Activated T-cell treated with anti-CD3 and anti-CD28 coated beads, Interleukin-2, amount 50 U/mL, for 24 hours (primary cell): ENCODE results near the gene MRPL14.
A peak's percentile ranks its signal among the peaks of the same experiment; 100 is the strongest.
"Not testable (repeated sequence)": the region's sequence is repeated elsewhere in the genome, so short reads cannot be mapped to it uniquely, and the experiment has no call there.

ENCODE experiments used
- DNase-seq: peaks from one replicate; pipeline ENCODE4 v3.0.0-alpha.2; 2020
- H3K27ac Mint-ChIP-seq: 2 replicates; pipeline ENCODE4 v1.8.0; 2020; ENCODE audit warnings: mild to moderate bottlenecking, mixed read lengths
- H3K27me3 Mint-ChIP-seq: 2 replicates; pipeline ENCODE4 v1.8.0; 2020; ENCODE audit warnings: mixed read lengths
- H3K36me3 Mint-ChIP-seq: 2 replicates; pipeline ENCODE4 v1.8.0; 2020; ENCODE audit warnings: low read depth, mixed read lengths
- H3K4me1 Mint-ChIP-seq: 2 replicates; pipeline ENCODE4 v1.8.0; 2020; ENCODE audit warnings: low read depth, mixed read lengths
- H3K4me3 Mint-ChIP-seq: 2 replicates; pipeline ENCODE4 v1.8.0; 2020; ENCODE audit warnings: mild to moderate bottlenecking, moderate library complexity, mixed read lengths
- H3K9me3 Mint-ChIP-seq: 2 replicates; pipeline ENCODE4 v1.8.0; 2020; ENCODE audit warnings: mixed read lengths

MRPL14 gene

DNA sequence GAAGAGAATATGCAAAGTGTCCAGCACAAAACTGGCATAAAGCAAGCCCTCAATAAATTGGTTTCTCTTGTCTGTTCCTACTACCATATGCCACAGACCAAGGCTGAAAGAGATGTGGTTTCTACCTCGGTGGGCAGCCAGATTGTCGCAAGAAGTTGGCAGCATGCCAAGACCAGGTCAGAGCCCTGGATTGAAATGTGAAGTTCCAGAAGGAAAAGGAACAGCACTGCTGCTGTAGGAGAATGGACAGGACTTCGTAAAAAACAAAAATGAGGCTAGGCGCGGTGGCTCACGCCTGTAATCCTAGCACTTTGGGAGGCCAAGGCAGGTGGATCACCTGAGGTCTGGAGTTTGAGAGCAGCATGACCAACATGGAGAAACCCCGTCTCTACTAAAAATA lies 22.1 kb downstream of the MRPL14 start:
- Mint-ChIP-seq H3K36me3 (peaks cover 79% of the 10 kb centered on the region), H3K4me3 (no peak overlapping the region), H3K9me3 (no peaks in the 10 kb centered on the region), H3K27ac (no peak overlapping the region), H3K27me3 (no peaks in the 10 kb centered on the region), H3K4me1 (no peaks in the 10 kb centered on the region)
- DNase-seq, result no peak

DNA sequence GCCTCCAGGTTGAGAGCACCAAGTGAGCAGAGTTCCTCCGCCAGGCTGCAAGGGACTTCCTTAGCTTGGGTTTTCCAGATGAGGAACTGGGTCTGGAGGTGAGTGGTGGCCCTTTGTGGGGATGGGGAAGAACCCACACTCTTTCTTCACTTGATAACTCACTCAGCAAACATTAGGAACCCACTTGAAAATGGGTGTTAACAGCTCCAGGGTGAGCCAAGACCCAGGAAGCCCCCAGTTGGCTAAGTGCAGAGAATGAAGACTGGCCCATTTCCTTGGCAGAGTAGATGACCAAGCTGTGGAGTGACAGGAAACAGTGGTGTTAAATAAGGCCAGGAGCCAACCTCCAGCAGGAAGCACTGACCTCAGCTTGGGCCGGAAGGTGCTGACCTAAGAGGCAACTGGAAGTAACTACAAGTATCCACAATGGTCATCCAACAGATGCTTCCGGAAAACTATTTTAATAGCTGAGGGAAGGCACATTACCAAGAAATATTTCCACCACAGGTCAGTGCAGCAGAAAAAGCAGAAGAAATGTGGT lies 22.7 kb downstream of the MRPL14 start:
- H3K9me3 Mint-ChIP-seq, result no peaks in the 10 kb centered on the region
- H3K4me3 Mint-ChIP-seq, result no peak overlapping the region

DNA sequence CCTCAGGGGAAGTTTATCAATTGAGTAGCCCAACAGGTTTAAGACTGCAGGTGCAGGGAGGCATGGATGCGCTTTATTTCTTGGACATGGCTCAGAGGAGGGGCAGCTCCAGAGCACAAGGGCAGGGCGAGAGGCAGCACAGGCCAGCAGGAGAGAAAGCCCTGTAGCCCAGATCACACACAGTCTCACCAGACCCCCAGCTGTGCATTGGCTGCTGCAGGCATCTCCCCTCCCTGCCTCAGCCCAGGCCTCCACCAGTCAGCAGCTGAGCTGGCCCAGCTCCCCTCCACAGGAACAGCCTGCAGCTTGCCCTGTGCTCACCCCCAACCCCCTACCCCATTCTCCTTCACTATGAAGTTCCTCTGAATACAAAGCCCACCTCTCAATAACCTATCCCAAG lies 24.7 kb downstream of the MRPL14 start:
- H3K27ac Mint-ChIP-seq, result peak overlapping the region; percentile 29
- peaks cover 64% of the 10 kb centered on the region for H3K36me3 Mint-ChIP-seq
- H3K4me1 Mint-ChIP-seq, result no peaks in the 10 kb centered on the region
- H3K4me3 Mint-ChIP-seq, result no peak overlapping the region
- no peaks in the 10 kb centered on the region for H3K9me3 Mint-ChIP-seq
- DNase-seq, result no peak
- no peaks in the 10 kb centered on the region for H3K27me3 Mint-ChIP-seq

More for the DNA sequence above, 22.7 kb downstream of the MRPL14 start:
- no peak overlapping the region for H3K27ac Mint-ChIP-seq
- H3K4me1 Mint-ChIP-seq, result no peaks in the 10 kb centered on the region
- no peaks in the 10 kb centered on the region for H3K27me3 Mint-ChIP-seq
- H3K36me3 Mint-ChIP-seq, result peaks cover 78% of the 10 kb centered on the region
- no peak for DNase-seq

DNA sequence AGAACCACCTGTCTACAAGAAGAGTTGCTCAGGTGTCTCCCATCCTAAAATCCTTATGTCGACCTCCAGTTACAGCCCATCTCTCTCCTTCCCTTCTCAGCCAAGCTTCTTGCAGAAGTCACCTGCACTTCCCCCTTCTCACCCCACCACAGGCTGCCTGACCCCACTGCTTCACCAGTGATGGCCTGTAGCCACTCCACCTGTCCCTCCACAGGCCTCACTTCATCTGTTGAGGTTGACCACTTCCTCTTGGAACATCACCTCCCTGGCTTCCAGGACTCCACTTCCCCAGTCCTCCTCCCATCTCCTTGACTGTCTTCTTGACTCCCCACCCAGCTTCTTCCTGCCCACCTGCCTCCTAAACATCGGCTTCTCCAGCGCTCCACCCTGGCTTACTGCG lies 25.4 kb downstream of the MRPL14 start:
- Mint-ChIP-seq H3K27me3 (no peaks in the 10 kb centered on the region), H3K36me3 (peaks cover 60% of the 10 kb centered on the region), H3K9me3 (no peaks in the 10 kb centered on the region), H3K4me1 (no peaks in the 10 kb centered on the region), H3K4me3 (no peak overlapping the region), H3K27ac (peak overlapping the region; percentile 29)
- no peak for DNase-seq

DNA sequence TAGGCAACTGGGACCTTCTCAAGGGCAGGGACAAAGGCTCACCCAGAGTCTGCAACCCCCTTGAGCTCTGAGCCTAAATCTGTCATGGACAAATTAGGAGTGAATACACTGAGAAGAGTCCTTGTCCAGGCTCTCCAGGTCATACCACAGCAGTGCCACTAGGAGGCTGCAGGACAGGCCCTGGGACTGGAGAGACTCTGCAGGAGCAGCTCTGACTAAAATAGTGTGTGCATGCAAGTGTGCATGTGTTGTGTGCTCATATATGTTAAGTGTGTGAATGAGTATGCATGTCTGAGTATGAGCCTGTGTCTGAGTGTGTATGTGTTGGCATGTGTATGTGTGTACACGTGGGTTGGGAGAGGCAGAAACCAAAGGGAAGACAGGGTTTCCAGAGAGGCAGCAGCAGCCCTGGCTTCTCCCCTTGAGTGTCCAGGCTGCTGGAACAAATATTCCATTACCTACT lies 27.1 kb downstream of the MRPL14 start:
- no peaks in the 10 kb centered on the region for H3K27me3 Mint-ChIP-seq
- no peaks in the 10 kb centered on the region for H3K4me1 Mint-ChIP-seq
- no peak overlapping the region for H3K4me3 Mint-ChIP-seq
- no peak for DNase-seq
- no peaks in the 10 kb centered on the region for H3K9me3 Mint-ChIP-seq
- peaks cover 46% of the 10 kb centered on the region for H3K36me3 Mint-ChIP-seq
- peak overlapping the region; percentile 8 for H3K27ac Mint-ChIP-seq

DNA sequence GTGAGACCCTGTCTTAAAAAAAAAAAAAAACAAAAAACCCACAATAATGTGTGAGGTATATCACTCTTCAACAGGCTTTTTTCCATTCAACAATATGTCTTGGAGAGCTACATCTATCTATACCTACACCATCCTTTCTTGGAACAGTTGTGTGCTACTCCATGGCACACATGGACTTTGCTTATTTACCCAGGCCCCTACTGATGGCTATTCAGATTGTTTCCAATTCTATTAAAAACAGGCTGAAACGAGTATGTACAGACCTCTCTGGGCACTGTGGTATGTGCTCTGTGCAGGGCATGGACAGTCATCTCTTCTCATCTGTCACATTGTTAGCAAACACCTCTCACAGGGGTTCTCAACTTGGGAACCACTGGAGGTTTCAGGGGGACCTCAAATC lies 28.1 kb downstream of the MRPL14 start:
- H3K27ac Mint-ChIP-seq, result no peak overlapping the region
- H3K27me3 Mint-ChIP-seq, result no peaks in the 10 kb centered on the region
- no peak overlapping the region for H3K4me3 Mint-ChIP-seq
- peaks cover 44% of the 10 kb centered on the region for H3K36me3 Mint-ChIP-seq
- DNase-seq, result no peak
- H3K9me3 Mint-ChIP-seq, result no peaks in the 10 kb centered on the region
- no peaks in the 10 kb centered on the region for H3K4me1 Mint-ChIP-seq

DNA sequence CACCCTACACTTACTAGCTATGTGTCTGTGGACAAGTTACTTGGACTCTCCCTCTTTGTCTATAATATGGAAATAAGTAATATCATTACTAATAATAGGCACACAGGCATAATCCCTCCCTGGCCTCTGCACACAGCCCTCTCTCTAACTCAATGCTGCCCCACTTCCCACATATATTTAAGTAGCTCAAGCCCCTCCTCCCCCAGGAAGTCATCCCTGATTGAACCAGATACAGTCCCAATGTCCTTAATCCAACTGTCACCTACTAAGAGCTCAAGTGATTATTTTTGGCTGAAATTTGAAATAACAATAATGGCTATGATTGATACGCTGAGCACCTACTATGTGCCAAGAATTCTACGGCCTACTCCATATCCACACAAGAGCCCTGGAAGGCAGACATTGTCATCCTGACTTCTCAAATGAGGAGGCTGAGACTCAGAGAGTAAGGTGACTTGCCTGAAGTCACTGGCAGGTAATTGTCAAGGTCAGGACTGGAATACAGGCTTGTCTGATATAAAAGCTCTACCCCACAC lies 29.4 kb downstream of the MRPL14 start:
- Mint-ChIP-seq H3K27me3 (no peaks in the 10 kb centered on the region), H3K4me3 (no peak overlapping the region), H3K4me1 (no peaks in the 10 kb centered on the region), H3K36me3 (peaks cover 32% of the 10 kb centered on the region), H3K9me3 (no peaks in the 10 kb centered on the region), H3K27ac (no peak overlapping the region)
- no peak for DNase-seq

DNA sequence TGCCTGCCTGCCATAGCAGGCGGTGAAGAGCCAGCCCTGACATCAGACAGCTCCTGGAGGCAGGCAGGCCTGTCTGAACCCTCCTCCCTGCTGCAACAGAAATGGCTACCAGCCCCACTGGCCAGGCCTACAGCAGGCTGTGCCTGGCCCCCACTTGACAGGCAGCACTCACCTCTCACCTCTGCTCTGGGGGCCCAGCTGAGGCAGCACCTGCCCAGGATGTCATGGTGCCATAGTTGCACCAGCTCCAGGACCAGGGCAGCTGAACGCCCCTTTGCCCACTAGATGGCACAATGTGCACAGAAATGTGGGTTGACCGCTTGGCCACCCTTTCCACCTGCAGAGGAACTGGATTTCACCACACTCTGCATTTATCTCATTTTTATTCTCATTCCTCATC lies 30.6 kb downstream of the MRPL14 start:
- Mint-ChIP-seq H3K36me3 (peaks cover 31% of the 10 kb centered on the region), H3K4me3 (no peak overlapping the region)

DNA sequence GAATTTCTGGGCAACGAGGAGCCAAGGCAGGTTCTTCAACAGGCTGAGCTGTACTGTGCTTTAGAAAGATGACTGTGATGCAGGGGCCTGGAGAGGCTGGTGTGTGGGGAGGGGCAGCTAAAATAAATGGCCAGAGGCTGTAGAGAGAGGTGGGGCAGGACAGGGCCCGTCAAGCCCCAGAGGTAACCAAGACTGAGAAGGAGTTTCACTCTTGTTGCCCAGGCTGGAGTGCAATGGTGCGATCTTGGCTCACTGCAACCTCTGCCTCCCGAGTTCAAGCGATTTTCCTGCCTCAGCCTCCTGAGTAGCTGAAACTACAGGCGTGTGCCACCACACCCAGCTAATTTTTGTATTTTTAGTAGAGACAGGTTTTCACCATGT lies 32.0 kb downstream of the MRPL14 start:
- H3K27me3 Mint-ChIP-seq, DNase-seq, H3K27ac Mint-ChIP-seq, H3K4me3 Mint-ChIP-seq, H3K9me3 Mint-ChIP-seq, H3K4me1 Mint-ChIP-seq: not testable (repeated sequence)
- peaks cover 22% of the 10 kb centered on the region for H3K36me3 Mint-ChIP-seq

More for the DNA sequence above, 30.6 kb downstream of the MRPL14 start:
- peak; percentile 80 for DNase-seq
- H3K27ac Mint-ChIP-seq, result peak overlapping the region; percentile 72
- H3K4me1 Mint-ChIP-seq, result no peaks in the 10 kb centered on the region
- no peaks in the 10 kb centered on the region for H3K9me3 Mint-ChIP-seq
- H3K27me3 Mint-ChIP-seq, result no peaks in the 10 kb centered on the region

DNA sequence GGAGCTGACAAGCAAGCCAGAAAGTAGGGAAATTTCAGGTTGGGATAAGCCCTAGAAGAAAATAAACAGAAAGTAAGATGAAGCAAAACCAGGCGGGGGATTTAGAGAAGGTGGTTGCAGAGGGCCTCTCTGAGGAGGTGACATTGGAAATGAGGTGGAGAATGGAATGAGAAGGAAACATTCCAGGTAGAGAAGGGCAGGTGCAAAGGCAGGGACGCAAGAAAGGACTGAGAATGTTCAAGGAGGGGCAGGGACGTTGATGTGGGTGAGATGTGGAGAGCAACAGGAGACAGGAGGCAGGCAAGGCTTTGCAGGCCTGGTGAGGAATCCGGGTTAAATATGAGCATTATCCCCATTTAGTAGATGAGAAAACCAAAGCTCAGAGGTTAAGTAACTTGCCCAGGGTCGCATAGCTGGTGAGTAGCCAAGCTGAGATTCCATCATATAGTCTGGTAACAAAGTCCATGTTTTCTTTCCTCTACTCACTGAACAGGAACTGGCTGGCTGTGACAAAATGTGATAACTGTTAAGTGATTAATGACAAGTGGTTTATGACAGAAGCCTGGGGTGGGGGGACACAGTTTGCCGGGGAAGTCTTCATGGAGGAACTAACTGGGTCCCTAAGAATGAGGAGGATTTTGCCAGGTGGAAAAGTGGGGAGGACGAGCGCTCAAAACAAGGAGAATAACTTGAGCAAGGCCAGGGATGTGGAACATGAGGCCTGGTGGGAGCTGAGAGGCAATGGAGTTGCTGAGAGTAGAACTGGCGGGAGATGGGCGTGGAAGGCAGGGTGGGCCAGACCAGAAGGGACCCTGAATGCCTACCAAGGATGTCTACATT lies 32.6 kb downstream of the MRPL14 start:
- H3K36me3 Mint-ChIP-seq, result peaks cover 17% of the 10 kb centered on the region
- no peaks in the 10 kb centered on the region for H3K9me3 Mint-ChIP-seq
- no peak overlapping the region for H3K4me3 Mint-ChIP-seq
- no peak for DNase-seq
- no peaks in the 10 kb centered on the region for H3K4me1 Mint-ChIP-seq
- no peak overlapping the region for H3K27ac Mint-ChIP-seq
- no peaks in the 10 kb centered on the region for H3K27me3 Mint-ChIP-seq

DNA sequence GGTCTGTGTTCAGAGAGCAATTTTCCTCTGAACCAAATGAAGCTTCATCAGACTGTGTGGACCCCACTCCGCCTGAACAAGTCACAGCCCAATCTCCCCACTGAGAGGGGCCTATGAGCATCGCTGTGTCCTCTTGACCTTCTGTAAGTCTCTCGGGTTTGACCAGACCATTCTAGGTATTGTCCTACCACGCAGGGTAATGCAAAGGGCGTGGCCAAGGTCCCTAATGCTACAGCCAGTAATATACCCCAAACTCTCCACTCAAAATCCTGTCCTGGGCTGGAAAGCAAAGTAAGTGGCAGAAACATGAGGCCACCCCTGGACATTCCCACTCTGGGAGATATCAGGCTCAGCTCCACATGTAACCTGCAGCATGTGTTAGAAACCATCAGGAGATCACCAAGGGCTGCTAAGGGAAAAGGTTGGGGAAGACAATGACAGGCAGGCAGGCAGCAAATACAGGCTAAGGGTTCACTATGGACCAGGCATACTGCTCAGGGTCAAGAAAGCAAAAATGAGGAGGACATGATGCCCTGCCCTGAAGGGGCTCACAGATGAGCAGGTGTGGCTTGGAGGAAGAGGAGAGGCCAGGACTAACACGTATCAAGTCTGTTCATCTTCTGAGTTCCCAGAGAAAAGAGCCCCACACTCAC lies 33.4 kb downstream of the MRPL14 start:
- no peaks in the 10 kb centered on the region for H3K27me3 Mint-ChIP-seq
- H3K9me3 Mint-ChIP-seq, result no peaks in the 10 kb centered on the region
- H3K4me1 Mint-ChIP-seq, result no peaks in the 10 kb centered on the region
- H3K27ac Mint-ChIP-seq, result no peak overlapping the region
- H3K36me3 Mint-ChIP-seq, result peaks cover 12% of the 10 kb centered on the region
- no peak overlapping the region for H3K4me3 Mint-ChIP-seq
- DNase-seq, result no peak

DNA sequence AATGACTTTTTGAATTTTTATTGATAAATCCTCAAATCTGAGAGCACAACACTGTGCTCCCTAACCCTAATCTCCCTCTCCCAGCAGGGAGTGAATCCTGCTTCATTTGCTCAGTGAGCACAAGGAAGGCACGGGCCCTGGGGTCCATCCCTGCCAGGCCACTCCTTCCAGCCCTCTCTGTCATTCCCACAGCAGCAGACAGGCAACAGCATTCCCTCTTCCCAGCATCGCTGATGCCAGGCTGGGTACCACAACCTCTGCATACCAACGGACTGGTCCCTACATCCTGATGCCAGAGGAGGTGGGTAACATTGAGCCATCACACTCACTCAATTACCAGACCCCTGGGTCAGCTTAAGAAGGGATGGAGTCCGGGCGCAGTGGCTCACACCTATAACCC lies 34.2 kb downstream of the MRPL14 start:
- no peaks in the 10 kb centered on the region for H3K27me3 Mint-ChIP-seq
- peak overlapping the region; percentile 16 for H3K27ac Mint-ChIP-seq

DNA sequence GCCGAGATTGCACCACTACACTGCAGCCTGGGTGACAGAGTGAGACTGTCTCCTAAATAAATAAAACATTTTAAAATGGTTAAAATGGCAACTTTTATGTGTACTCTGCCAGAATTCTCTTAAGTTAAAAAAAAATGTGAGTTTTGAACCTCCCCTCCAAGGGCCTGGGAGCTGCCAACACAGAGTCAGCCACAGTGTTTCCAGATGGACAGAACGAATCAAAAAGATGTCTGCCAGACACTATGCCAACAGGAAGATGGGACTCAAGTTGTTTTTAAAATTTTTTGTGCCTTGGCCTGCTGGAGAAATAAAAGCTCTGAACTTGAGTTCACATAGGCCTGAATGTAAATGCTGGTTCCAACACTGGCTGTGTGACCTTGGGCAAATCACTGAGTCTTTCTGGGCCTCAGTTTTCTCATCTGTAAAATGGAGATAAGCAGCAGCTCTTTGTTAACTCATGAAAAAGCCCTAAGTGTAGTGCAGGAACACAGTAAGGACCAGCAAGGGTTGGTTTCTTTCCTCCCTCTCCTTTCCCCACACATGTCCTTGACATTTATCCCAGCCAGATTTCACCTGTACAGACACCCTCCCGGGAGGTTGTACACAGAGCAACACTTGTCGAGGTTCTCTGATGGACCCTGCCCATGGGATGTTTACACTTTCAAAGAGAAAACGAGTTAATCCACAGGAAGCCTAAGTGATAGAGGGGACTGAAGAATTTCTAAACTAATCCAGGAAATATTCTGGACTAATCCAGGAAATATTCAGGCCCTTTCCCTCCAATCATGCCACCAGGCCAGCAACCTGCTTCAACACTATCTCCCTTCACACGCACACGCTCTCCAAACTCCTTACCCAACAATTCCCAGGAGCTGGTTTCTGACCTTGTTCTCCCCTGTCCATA lies 35.0 kb downstream of the MRPL14 start:
- H3K27ac Mint-ChIP-seq, result no peak overlapping the region
- H3K36me3 Mint-ChIP-seq, result peaks cover 12% of the 10 kb centered on the region
- H3K9me3 Mint-ChIP-seq, result no peaks in the 10 kb centered on the region
- no peak overlapping the region for H3K4me3 Mint-ChIP-seq
- DNase-seq, result no peak
- H3K4me1 Mint-ChIP-seq, result no peaks in the 10 kb centered on the region
- H3K27me3 Mint-ChIP-seq, result no peaks in the 10 kb centered on the region

More for the DNA sequence above, 34.2 kb downstream of the MRPL14 start:
- H3K4me3 Mint-ChIP-seq, result no peak overlapping the region
- DNase-seq, result no peak
- no peaks in the 10 kb centered on the region for H3K9me3 Mint-ChIP-seq
- peaks cover 12% of the 10 kb centered on the region for H3K36me3 Mint-ChIP-seq
- H3K4me1 Mint-ChIP-seq, result no peaks in the 10 kb centered on the region

DNA sequence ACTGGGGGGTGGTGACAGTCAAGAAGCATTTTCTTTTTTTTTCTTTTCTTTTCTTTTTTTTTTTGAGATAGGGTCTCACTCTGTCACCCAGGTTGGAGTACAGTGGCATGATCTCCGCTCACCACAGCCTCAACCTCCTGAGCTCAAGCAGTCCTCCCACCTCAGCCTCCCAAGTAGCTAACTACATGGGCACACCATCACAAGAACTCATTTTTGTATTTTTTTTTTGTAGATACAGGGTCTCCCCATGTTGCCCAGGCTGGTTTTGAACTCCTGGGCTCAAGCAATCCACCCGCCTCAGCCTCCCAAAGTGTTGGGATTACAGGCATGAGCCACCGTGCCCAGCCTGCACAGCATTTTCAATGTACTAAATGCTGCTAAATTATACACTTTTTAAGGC lies 35.9 kb downstream of the MRPL14 start:
- H3K4me3 Mint-ChIP-seq, H3K27ac Mint-ChIP-seq, H3K27me3 Mint-ChIP-seq, H3K4me1 Mint-ChIP-seq, H3K9me3 Mint-ChIP-seq, DNase-seq: not testable (repeated sequence)
- peaks cover 11% of the 10 kb centered on the region for H3K36me3 Mint-ChIP-seq
